GM21529 (cell line): ENCODE measurements around the gene FOXO3.

Experiments
- ATAC-seq: cut with Tn5 transposase; IDR thresholded peaks from one replicate; pipeline ENCODE4 v1.9.1; 2021; ENCODE audit not compliant: unreplicated experiment

The FOXO3 gene

GRCh38 chr6:108710030-108710429 lies 149.3 kb downstream of the FOXO3 start:
- ATAC-seq, result no peak

GRCh38 chr6:108710551-108710950 lies 149.8 kb downstream of the FOXO3 start:
- no peak for ATAC-seq

GRCh38 chr6:108711071-108711470 lies 150.4 kb downstream of the FOXO3 start:
- no peak for ATAC-seq

- ATAC-seq, result no peak
These were observed 151.1 kb downstream of the FOXO3 start for GRCh38 chr6:108711826-108712225.

- no peak for ATAC-seq
These were observed 152.2 kb downstream of the FOXO3 start for GRCh38 chr6:108712946-108713345.

GRCh38 chr6:108714101-108714765 lies 153.5 kb downstream of the FOXO3 start:
- no peak for ATAC-seq

- ATAC-seq, result no peak
These were observed 154.2 kb downstream of the FOXO3 start for GRCh38 chr6:108714766-108715414.

- ATAC-seq, result no peak
These were observed 155.1 kb downstream of the FOXO3 start for GRCh38 chr6:108715832-108716231.

- no peak for ATAC-seq
These were observed 156.4 kb downstream of the FOXO3 start for GRCh38 chr6:108716801-108717791.

- no peak for ATAC-seq
These were observed 158.8 kb downstream of the FOXO3 start for GRCh38 chr6:108719477-108719876.

GRCh38 chr6:108720827-108721226 lies 160.1 kb downstream of the FOXO3 start:
- ATAC-seq, result no peak

GRCh38 chr6:108721286-108721685 lies 160.6 kb downstream of the FOXO3 start:
- ATAC-seq, result no peak

- ATAC-seq, result no peak
These were observed 162.9 kb downstream of the FOXO3 start for GRCh38 chr6:108723594-108723993.

GRCh38 chr6:108726726-108727339 lies 166.1 kb downstream of the FOXO3 start:
- ATAC-seq, result no peak

GRCh38 chr6:108727966-108728730 lies 167.4 kb downstream of the FOXO3 start:
- no peak for ATAC-seq

GRCh38 chr6:108728826-108729225 lies 168.1 kb downstream of the FOXO3 start:
- ATAC-seq, result no peak

- no peak for ATAC-seq
These were observed 170.2 kb downstream of the FOXO3 start for GRCh38 chr6:108730635-108731515.

- ATAC-seq, result no peak
These were observed 171.6 kb downstream of the FOXO3 start for GRCh38 chr6:108732091-108732870.

GRCh38 chr6:108733051-108733450 lies 172.3 kb downstream of the FOXO3 start:
- no peak for ATAC-seq
